BLaER1 treated with 17β-estradiol and CSF1 and Interleukin-3, amounts not matched to agents 10 nM and 100 nM (cell line): Measurements from ENCODE around the gene PPIC.
"Not testable (repeated sequence)": the region's sequence is repeated elsewhere in the genome, so short reads cannot be mapped to it uniquely, and the experiment has no call there.

Experiments
- H3K27ac ChIP-seq, 11 experiments: shearing (Covaris generic); formaldehyde crosslinking; 2 replicates each; pipeline ENCODE4 v1.8.1; 2022
- H3K27me3 ChIP-seq, 11 experiments: shearing (Covaris generic); formaldehyde crosslinking; 2 replicates each; pipeline ENCODE4 v1.8.1; 2022
- H3K36me3 ChIP-seq, 11 experiments: shearing (Covaris generic); formaldehyde crosslinking; 2 replicates each; pipeline ENCODE4 v1.8.1; 2022
- H3K4me1 ChIP-seq, 10 experiments: shearing (Covaris generic); formaldehyde crosslinking; 2 replicates each; pipeline ENCODE4 v1.8.1; 2022
- H3K4me2 ChIP-seq, 11 experiments: shearing (Covaris generic); formaldehyde crosslinking; 2 replicates each; pipeline ENCODE4 v1.8.1; 2022
- H3K4me3 ChIP-seq, 10 experiments: shearing (Covaris generic); formaldehyde crosslinking; 2 replicates each; pipeline ENCODE4 v1.8.1; 2022
- H3K9ac ChIP-seq, 11 experiments: shearing (Covaris generic); formaldehyde crosslinking; 2 replicates each; pipeline ENCODE4 v1.8.1; 2022
- H3K9me3 ChIP-seq, 11 experiments: shearing (Covaris generic); formaldehyde crosslinking; replicated peaks in 1 of 11; 2 replicates each; pipeline ENCODE4 v1.8.1; 2022
- H4K20me1 ChIP-seq, 11 experiments: shearing (Covaris generic); formaldehyde crosslinking; 2 replicates each; pipeline ENCODE4 v1.8.1; 2022
- Cebpa-rat ChIP-seq, 11 experiments: shearing (Covaris generic); IDR thresholded peaks; 2 replicates each; pipeline ENCODE4 v1.8.1; 2022

PPIC gene

DNA sequence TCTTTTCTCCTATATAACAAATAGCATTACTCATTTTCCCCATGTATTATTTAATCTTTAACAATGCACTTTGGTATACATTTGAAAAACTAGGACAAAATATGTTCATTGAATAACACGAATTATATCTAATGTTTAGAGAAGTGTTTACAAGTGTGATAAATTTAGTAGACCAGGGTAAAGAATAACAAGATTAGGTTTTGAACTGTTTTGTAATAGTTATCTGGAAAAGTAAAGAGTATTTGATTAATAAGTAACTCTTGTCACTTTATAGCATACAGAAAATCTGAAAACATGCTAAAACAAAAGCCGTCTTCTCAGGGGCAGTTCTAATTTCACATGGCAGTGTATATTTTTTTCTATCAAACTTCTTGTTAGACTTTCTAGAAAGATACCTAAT is 58.5 kb downstream of the PPIC start:
- Histone ChIP-seq H4K20me1 (peaks cover 0 to 59% (median 0%) of the 10 kb centered on the region in 11 experiments; a peak in 3 of 22 replicates), H3K4me3 (no peak overlapping the region), H3K4me2 (no peak overlapping the region), H3K9me3 (no peaks in the 10 kb centered on the region), H3K9ac (no peak overlapping the region), H3K4me1 (no peaks in the 10 kb centered on the region), H3K36me3 (peaks cover 0 to 15% (median 0%) of the 10 kb centered on the region in 11 experiments; a peak in 3 of 22 replicates), H3K27me3 (no peaks in the 10 kb centered on the region), H3K27ac (no peak overlapping the region)
- TF ChIP-seq Cebpa-rat (IDR thresholded peaks at IDR 0.05): no peak

DNA sequence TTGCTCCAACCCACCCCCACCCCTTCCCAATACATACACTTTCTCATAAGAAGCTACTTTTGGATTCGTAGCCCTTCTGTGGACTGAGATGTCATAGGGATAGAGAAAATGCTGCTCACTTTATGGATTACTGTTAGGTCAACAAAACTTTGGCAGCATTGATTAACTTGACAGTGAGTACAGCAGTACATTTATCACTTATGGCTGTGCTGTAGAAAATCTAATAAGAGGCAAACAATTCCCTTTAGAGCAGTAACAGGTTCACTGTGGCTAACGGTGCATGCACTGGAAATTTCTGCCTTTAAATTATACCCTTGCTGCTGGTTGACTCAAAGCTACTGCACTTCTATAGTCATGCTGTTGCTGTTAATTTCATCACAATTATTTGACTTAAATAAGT is 59.2 kb downstream of the PPIC start:
- TF ChIP-seq Cebpa-rat (IDR thresholded peaks at IDR 0.05): no peak
- H3K4me1 ChIP-seq: no peaks in the 10 kb centered on the region
- peaks cover 0 to 23% (median 0%) of the 10 kb centered on the region in 11 experiments; a peak in 4 of 22 replicates for H3K36me3 ChIP-seq
- no peak overlapping the region for H3K27ac ChIP-seq
- no peaks in the 10 kb centered on the region for H3K9me3 ChIP-seq
- no peaks in the 10 kb centered on the region for H3K27me3 ChIP-seq
- H3K4me2 ChIP-seq: no peak overlapping the region
- peaks cover 0 to 61% (median 0%) of the 10 kb centered on the region in 11 experiments; a peak in 3 of 22 replicates for H4K20me1 ChIP-seq
- H3K4me3 ChIP-seq: no peak overlapping the region
- no peak overlapping the region for H3K9ac ChIP-seq

DNA sequence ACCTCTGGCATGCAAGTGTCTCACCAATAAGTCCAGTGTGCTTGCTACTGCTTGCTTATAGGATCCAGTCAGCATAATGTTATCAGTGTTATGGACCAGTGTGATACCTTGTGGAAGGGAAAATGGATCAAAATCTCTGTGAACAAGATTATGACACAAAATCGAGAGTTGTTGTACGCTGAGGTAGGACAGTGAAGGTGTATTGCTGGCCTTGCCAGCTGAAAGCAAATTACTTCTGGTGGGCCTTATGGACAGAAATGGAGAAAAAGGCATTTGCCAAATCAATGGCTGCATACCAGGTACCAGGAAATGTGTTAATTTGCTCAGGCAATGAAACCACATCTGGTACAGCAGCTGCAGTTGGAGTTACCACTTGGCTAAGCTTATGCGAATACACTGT is 62.3 kb downstream of the PPIC start:
- not testable (repeated sequence) for H3K4me1 ChIP-seq, H3K4me2 ChIP-seq, H3K4me3 ChIP-seq, H3K27me3 ChIP-seq, H3K27ac ChIP-seq, H3K9me3 ChIP-seq, H3K9ac ChIP-seq
- Histone ChIP-seq H3K36me3 (peaks cover 0 to 42% (median 0%) of the 10 kb centered on the region in 11 experiments; a peak in 4 of 22 replicates), H4K20me1 (peaks cover 0 to 46% (median 0%) of the 10 kb centered on the region in 11 experiments; a peak in 3 of 22 replicates)

DNA sequence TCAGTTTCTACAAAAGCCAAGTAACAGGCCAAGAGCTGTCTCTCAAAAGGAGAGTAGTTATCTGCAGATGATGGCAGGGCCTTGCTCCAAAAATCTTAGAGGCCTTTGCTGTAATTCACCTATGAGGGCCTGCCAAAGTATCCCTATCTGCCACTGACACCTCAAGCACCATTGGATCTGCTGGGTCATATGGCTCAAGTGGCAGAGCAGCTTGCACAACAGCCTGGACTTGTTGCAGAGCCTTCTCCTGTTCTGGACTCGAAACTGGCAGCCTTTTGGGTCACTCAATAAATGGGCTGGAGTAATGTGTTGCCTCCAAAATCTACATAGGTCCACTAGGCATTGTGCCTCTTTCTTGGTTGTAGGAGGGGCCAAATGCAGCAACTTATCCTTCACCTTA is 62.8 kb downstream of the PPIC start:
- H3K9me3 ChIP-seq, H3K27me3 ChIP-seq, H3K4me1 ChIP-seq, H3K9ac ChIP-seq, H3K4me3 ChIP-seq, H3K4me2 ChIP-seq, H3K27ac ChIP-seq: not testable (repeated sequence)
- peaks cover 0 to 41% (median 0%) of the 10 kb centered on the region in 11 experiments; a peak in 3 of 22 replicates for H4K20me1 ChIP-seq
- H3K36me3 ChIP-seq: peaks cover 0 to 43% (median 0%) of the 10 kb centered on the region in 11 experiments; a peak in 4 of 22 replicates
